Prostate gland (tissue), 2 donors: ENCODE data around the gene ANKRD13D.

Source experiments
- CTCF ChIP-seq, 4 experiments: fragments of 200-600 bp in 2 of 4; fragments of 450-650 bp in 2 of 4; sonication (generic) in 2 of 4; IDR thresholded peaks; 1 replicate in 3 of 4; 2 replicates in 1 of 4; pipeline ENCODE4 v1.5.1; 2016 to 2019; ENCODE audit warnings: antibody characterized with exemption in 4 of 4, mild to moderate bottlenecking in 2 of 4, moderate library complexity in 2 of 4
- POLR2A ChIP-seq: fragments of 450-650 bp; IDR thresholded peaks from one replicate; pipeline ENCODE4 v1.6.1; 2016; ENCODE audit warnings: antibody characterized with exemption, mild to moderate bottlenecking

- TF ChIP-seq CTCF (IDR thresholded peaks at IDR 0.05) (no peak), POLR2A (no peak)
These were observed 22.0 kb downstream of the ANKRD13D start for GRCh38 chr11:67311051-67311555.
